ENCODE results near the gene IRS1.

GRCh38 chr2:226738191-226738820 lies 61.3 kb downstream of the IRS1 start:
- no peak for TF ChIP-seq YY1 (IDR thresholded peaks at IDR 0.05; ENCODE audit: insufficient read depth, insufficient read length)
- TF ChIP-seq SUZ12 (IDR thresholded peaks at IDR 0.05; ENCODE audit: extremely low read depth, insufficient read depth, insufficient read length), result no peak
- no peak for TF ChIP-seq ZNF274 (IDR thresholded peaks at IDR 0.05; ENCODE audit: low read depth, low read length)
